Activated CD8-positive, alpha-beta memory T cell treated with anti-CD3 and anti-CD28 coated beads, Interleukin-2, amount 50 U/mL, for 1 hour (primary cell): Measurements from ENCODE around the gene NSFL1C.
"Not testable (repeated sequence)": the region's sequence is repeated elsewhere in the genome, so short reads cannot be mapped to it uniquely, and the experiment has no call there.

Experiments used
- DNase-seq: peaks from one replicate; pipeline ENCODE4 v3.0.0-alpha.2; 2020; ENCODE audit errors: extremely low read depth

NSFL1C gene

DNA sequence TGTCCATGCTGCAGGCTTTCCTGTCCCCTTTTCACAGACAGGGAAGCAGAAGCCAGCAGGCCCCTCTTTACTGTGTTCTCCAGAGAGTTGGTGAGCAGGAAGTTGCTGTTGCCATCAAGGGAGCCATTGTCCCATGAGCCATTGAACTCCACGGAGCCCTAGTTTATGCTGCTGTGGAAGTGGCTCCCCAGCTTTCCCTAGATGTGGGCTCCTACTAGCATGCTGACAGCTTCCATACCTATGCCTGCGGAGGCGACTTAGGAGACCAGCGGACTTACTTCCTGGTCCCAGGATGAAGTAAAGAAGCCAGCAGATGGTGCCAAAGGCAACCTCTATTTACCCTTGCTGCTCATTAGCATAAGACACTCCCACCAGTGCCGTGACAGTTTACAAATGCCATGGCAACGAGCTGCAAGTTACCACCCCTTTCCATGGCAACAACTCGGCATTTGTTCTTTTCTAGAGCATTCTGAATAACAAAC lies 43.0 kb downstream of the NSFL1C start:
- no peak for DNase-seq

DNA sequence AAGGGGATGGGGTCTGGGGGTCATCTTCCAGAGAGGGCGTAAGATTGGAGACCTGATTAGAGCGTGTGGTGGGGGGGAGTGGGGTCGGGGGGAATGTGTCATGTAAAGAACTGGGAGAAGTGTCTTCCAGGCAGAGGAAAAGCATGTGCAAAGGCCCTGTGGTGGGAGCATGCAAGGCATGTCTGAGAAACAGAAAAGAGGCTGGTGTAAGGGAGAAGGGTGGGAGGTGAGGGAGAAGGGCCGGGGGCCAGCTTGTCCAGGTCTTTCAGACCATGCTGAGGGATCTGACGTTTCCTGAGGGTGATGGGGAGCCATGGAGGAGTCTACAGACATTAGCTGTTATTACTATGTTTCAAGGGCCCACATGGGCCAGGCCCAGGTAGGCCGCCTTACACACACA lies 43.4 kb downstream of the NSFL1C start:
- DNase-seq: no peak

DNA sequence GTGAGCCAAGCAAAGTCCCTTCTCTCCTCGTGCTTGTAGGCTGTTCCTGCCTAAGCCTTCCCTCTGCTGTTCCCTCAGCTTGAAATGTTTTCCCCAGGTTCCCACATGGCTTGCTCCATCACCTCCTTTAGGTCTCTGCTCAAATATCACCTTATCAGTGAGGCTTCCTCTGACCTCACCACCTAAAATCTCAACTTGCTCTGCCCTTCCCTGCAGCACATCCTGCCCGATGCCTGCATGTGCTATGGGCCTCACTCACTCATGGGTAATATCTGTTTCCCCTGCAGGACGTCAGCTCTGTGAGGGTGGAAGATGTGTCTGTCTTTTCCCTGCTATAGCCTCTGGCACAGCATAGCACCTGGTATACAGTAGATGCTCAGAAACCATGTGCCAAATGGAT lies 43.9 kb downstream of the NSFL1C start:
- DNase-seq: no peak

DNA sequence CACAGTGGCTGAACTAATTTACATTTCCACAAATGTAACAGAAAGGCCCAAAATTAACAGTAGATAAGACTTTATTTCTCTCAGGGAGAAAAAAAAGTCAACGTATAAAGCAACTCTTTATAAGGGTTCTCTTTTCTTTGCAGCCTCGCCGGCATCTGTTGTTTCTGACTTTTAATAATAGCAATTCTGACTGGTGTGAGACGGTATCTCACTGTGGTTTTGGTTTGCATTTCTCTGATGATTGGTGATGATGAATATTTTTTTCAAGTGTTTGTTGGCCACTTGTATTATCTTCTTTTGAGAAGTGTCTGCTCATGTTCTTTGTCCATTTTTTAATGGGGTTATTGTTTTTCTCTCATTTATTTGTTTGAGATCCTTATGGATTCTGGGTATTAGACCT lies 46.6 kb downstream of the NSFL1C start:
- DNase-seq: no peak

DNA sequence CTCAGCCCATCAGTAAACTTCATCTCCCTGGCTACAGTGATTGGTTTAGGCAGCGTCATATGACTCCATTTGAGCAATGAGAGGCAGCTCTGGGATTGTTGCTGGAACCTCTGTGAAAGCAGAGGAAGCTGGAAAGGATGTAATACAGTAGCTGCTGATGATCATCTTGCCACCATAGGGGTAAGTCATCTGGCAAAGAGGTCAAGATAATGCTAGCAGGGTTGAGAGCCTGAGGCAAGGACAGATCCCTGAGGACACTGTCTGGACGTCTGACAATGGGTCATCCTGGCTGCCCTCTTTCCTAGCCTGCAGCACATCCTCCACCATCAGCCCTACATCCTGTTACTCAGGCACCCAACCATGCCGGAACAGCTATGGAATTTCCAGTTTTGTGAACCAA lies 48.3 kb downstream of the NSFL1C start:
- DNase-seq: no peak

DNA sequence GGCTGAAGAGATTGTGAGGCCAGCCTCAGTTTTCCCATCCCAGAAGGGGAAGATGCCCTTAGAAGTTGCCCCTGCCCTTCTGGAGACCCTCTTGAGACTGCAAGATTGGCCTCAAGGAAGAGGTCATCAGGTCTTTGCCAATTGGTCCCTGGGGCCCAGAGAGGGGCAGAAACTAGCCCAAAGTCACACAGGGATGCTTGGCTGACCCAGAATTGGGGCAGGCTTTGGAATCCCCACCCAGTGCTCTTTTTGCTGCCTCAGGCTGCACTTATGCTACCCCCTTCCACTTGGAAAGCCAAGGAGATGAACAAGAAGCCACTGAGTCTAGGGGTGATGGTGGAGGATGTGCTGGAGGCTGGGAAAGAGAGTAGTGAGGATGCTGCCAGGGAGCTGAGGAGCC lies 48.9 kb downstream of the NSFL1C start:
- DNase-seq: no peak

DNA sequence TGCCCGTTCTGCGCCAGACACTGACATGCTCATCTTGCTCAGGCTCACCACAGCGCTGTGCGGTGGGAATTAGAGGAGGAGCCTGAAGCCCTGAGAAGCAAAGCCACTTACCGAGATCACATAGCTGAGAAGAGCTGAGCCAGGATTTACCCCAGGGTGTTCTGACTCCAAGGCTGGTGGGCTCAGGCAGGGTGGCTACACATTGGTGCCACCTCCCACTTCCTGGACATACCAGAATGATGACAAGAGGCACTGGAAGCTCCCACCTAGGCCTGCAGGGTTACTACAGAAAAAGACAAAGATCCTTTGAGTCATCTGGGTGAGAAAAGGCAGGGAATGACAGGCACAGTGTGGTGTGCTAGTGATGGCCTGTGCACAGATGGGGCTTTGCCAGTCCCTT lies 49.4 kb downstream of the NSFL1C start:
- no peak for DNase-seq

DNA sequence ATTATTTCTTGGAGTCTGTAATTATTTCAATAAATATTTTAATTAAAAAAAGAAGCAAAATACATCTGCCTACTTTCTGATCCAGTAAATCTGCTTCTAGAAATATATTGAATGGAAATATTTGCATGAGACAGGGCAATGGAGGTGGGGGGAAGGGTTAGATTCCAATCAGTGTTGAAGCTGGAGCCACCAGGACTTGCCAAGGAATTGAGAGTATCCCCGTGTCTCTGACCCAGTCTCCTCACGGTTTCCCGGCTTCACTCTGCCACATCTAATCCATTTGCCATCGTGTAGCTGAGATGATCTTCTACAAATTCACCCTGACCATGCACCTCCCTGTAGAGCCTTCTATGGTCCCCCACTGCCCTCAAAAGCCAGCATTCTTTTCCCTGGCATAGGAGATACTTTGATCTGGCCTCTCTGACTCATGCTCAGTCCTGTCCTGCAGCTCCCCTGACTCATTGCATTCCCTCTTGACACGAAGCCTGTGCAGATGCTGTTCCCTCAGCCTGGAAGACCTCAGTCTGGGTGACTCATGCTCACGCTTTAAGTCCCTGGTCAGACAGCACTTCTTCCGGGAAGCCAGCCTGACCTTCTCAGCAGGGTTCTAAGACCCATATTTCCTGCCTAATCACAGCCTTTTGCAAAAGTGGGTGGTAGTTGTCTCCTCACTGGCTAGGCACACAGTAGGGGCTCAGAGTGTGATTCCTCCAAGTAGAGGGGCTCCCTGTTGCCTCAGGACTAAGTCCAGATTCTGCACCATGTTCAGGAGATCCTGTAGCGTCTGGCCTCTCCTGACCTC lies 50.8 kb downstream of the NSFL1C start:
- no peak for DNase-seq

DNA sequence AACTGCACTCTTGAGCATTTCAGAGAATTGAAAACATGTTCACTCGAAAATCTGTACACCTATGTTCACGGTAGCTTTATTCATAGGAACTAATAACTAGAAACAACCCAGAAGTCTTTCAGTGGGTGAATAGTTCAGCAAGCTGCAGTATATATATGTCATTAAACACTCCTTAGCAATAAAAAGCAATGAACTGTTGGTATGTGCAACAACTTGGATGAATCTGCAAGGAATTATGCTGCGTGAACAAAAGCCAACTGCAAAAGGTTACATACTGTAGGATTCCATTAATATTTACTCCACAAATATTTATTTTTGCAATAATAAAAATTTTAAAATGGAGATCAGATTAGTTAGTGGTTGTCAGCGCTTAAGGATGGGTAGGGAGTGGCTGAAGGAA lies 51.7 kb downstream of the NSFL1C start:
- DNase-seq: no peak

DNA sequence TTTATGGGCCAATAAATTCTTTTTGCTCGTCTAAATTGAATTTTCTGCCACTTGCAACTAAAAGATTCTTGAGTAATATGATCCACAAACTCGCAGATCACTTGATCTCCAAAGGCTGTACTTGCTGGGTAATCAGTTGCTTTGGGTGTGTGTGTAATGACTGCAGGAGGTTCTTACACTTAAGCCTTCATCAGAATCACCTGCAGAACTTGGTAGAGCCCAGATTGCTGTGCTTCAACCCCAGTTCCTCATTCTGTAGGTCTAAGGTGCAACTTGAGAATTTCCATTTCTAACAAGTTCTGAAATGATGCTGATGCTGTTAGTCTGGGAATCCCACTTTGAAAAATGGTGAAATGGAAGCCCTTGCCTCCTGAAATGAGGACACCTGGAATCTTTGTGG lies 60.8 kb downstream of the NSFL1C start:
- DNase-seq: no peak

DNA sequence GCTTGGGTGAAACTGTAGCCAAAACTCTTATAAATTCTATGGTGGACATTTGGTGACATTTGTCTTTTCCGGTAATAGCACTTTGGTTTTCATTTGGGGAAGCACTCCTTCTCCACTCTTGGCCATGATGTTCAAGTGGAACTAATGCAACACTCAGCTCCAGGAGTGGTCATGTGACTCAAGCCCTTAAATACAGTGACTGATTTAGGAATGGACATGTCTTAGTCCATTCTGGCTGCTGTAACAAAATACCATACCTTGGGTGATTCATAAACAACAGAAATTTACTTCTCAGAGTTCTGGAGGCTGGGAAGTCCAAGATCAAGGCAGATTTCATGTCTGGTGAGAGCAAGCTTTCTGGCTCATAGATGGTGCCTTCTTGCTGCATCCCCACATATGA lies 63.0 kb downstream of the NSFL1C start:
- DNase-seq: no peak

DNA sequence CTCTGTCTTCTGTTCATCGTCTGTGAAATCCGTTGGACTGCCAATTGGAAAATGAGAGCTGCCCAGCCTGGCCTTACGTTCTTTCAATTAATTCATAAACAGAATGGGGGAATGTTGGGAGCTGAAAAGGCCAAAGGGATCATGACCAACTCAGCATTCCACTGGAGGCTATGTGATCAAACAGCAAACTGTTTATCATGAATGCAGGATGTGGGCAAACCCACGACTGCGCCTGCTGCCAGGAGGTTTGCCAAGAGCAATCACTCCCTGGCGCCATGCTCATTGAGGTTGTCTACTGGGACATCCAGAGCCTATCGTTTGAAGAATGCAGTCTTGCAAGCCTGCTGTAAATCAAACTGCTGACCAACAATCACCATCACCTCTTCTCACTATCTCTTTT lies 64.5 kb downstream of the NSFL1C start:
- no peak for DNase-seq

DNA sequence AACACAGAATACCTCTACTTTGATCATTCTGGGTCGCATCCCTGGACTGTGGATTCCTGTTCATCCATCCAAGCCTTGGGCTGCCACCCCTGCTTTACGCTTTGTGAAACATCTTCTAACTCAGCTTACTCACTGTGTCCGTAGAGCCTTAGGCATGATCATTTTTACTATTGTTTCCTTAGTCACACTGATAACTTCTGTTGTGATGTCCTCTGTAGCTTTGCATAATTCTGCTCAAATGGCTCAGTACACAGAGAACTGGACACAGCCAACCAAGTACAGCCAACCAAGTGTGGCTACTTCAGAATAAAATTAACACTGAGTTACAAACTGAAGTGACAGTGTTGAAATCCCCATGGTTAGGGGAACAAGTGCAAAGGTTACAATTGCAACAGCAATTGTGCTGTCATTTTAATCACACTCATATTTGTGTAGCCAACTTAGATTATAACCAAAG lies 65.2 kb downstream of the NSFL1C start:
- DNase-seq: no peak

DNA sequence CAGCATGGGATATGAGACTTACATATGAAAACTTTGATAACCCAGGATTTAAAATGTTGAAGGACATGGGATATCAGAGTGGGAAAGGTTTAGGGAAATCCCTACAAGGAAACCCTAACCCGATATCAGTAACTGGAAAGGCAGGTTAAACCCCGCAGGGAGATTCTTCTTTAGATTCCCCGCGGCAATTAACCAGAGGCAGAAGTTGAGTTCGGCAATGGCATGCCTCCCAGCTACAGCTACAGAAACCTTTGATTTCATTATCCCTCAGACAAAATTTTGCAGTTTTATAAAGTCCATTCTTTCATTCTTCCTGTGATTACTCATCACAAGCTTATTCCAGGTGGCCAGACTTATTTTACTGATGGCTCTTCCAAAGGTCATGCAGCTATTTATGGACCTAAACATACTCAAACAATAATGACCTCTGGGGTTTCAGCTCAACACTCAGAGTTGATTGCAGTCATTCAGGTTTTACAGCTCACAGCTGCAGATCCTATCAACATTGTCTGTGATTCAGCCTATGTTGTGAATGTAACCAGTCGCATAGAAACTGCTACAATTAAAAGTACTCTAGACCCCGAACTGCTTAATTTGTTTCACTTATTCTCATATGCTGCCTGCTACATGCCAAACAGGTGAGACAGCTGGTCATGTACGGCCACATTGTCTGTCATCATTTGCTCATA lies 66.8 kb downstream of the NSFL1C start:
- not testable (repeated sequence) for DNase-seq

DNA sequence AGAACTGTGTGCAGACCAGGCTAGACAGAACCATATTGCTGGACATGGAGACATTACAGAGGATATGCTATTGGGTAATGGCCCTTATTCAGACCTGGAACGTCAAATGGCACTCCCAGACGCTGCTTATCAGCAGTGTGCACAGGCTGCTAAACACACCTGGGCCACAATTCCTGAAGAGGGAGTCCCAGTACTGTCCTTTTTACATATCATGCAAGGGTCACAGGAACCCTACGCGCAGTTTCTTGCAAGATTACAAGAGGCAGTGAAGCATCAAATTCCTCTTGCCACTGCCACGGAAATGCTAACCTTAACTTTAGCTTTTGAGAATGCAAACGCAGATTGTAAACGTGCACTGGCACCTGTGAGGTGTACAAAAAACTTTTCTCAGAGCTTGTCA lies 68.5 kb downstream of the NSFL1C start:
- not testable (repeated sequence) for DNase-seq

DNA sequence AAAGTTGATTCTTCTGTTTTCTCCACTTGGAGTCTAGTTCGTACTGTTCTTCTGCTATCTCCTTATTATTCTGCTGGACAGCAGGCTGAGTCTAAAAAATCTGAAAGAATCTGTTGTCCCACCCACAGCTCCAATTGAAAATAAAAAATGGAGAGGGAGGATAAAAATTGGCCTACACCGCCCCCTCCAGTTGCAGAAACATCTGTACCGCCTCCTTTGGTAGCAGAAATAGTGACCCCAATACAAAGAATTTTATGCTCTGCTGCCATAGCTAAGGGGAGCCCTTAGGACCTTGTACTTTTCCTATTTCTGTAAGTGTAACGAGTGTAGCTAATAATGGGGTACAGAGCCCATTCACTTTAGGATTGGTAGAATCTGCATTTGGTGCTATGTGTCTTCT lies 68.9 kb downstream of the NSFL1C start:
- DNase-seq: no peak

DNA sequence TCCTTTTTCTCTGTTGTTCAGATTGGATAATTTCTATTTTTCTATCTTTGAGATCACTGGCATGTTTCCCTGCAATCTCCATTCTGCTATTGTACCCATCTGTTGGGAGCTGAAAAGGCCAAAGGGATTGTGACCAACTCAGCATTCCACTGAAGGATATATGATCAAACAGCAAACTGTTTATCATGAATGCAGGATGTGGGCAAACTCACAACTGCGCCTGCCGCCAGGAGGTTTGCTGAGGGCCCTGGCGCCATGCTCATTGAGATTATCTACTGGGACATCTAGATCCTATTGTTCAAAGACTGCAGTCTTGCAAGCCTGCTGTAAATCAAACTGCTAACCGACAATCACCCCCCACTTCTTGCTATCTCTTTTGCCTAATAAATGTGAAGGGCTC lies 69.9 kb downstream of the NSFL1C start:
- DNase-seq: no peak

DNA sequence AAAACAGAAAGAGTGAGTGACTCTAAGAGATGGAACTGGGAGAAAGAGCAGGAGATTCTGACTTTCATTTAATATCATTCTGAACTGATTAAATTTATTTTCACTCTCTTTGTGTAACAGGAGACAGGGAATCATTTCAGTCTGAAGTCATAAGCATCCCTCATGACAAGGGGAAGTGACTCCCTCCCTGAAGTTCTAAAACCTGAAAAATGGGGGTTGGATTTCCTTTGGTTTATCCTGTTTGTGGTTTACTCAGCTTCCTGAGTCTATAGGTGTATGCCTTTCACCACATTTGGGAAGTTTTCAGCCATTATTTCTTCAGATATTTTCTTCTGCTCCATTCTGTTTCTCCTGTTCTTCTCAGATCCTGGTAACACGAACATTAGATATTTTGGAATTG lies 70.4 kb downstream of the NSFL1C start:
- no peak for DNase-seq

DNA sequence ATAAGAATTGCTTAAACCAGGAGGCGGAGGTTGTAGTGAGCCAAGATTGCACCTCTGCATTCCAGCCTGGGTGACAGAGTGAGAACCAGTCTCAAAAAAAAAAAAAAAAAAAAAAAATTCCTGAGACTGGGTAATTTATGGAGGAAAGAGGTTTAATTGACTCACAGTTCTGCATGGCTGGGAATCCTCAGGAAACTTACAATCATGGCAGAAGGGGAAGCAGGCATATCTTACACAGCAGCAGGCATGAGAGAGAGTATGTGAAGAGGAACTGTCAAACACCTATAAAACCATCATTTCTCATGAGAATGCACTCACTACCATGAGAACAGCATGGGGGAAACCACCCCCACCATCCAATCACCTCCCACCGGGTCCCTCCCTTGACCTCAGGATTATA lies 72.0 kb downstream of the NSFL1C start:
- DNase-seq: no peak

DNA sequence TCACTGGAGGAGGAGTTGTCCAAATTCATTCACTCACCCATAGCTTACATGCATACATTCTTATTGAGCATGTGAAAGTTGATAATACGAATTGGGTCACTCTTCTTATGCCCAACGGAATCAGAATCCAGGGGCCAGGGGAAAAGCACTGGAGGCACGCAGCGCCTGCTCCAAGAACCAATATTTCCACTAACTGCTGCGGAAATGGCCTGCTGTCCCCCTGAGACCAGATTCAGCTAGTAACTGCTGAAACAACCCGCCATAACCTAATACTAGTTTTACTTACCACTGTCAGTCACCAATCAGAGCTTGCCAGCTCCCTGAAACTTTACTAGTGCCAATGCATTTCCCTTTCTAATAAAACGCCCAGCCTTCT lies 73.2 kb downstream of the NSFL1C start:
- DNase-seq: no peak

DNA sequence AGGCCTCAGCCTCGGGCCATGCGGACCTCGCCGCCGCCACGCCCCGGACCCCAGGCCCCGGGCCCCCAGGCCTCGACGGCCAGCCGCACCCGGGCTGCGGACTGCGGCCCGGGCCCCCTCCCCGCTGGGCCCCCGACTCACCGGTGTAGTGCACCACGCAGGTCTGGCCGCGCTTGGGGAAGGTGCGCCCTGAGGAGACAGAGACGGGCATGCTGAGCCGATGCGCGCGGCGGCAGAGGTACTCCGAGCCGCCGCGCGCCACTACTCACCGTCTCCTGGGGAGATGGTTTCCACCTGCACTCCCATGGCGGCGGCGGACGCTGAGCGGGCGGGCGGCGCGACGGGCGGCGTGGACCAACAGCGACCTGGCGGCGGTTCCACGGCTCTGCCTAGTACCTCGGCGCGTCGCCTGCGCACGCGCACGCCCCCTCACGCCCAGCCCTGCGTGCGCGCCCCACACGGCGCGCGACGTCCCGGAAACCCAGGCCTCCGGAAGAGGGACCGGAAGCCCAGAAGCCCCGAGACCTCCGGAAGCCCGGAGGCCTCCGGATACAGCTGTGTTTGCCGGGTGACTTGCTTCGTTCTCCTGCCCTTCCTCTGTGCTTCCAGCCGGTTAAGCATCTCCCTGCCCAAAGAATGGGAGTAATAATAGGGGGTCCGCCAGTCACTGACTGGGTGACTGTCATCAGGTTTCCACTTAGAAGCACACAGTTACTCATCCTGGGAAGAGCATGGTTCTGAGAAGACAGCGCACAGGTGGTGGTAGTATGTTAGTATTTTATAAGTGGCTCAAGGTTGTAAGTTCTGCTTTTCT lies 73.7 kb downstream of the NSFL1C start, which contains the start of gene FKBP1A:
Gene FKBP1A, minus strand, starts transcription at position 362 of the 814 bp plus-strand sequence. Its CDS starts 56 bp downstream, at position 306.
- DNase-seq: peak; percentile 64

DNA sequence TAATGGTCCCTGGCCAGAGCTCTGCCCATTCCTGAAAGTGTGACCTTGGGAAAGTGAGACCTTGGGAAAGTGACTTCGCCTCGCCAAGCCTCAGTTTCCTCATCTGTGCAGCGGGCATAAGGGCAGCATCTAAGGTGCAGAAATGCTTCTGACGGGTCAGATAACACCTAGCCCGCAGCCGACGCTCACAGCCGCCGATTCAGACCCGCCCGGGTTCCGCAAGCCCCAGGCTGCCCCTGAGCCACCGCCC lies 74.3 kb downstream of the NSFL1C start:
- no peak for DNase-seq
